H9 (cell line): ENCODE data around the gene SF3B3. TPM values are rescaled to one million over a fixed set of nuclear protein-coding genes. Genes with fewer than 3 reads are reported as not detected.

ENCODE experiments used
- DNase-seq: peaks from one replicate; pipeline ENCODE4 v3.0.0-alpha.2; 2017
- H2AFZ ChIP-seq: one replicate; pipeline ENCODE4 v1.6.1; 2013; ENCODE audit warnings: mild to moderate bottlenecking, low read length, control low read depth, moderate library complexity
- H2AK5ac ChIP-seq: 2 replicates; pipeline ENCODE4 v1.6.1; 2013; ENCODE audit warnings: low read length, control low read depth, mixed read lengths; ENCODE audit not compliant: insufficient read length
- H2BK120ac ChIP-seq: one replicate; pipeline ENCODE4 v1.6.1; 2013; ENCODE audit warnings: low read depth, mild to moderate bottlenecking, low read length, control low read depth, inconsistent platforms; ENCODE audit not compliant: poor library complexity, severe bottlenecking
- H2BK12ac ChIP-seq: 2 replicates; pipeline ENCODE4 v1.6.1; 2013; ENCODE audit warnings: low read length, control low read depth, mixed read lengths, low read depth; ENCODE audit not compliant: insufficient read length
- H2BK15ac ChIP-seq: 2 replicates; pipeline ENCODE4 v1.6.1; 2013; ENCODE audit warnings: low read depth, low read length, control low read depth
- H2BK20ac ChIP-seq: one replicate; pipeline ENCODE4 v1.6.1; 2013; ENCODE audit warnings: low read depth, mild to moderate bottlenecking, low read length, control low read depth, inconsistent platforms; ENCODE audit not compliant: poor library complexity, severe bottlenecking
- H2BK5ac ChIP-seq: 2 replicates; pipeline ENCODE4 v1.6.1; 2013; ENCODE audit warnings: low read length, control low read depth, mixed read lengths; ENCODE audit not compliant: insufficient read length
- H3K14ac ChIP-seq: 2 replicates; pipeline ENCODE4 v1.6.1; 2013; ENCODE audit warnings: low read length, control low read depth; ENCODE audit not compliant: insufficient read depth
- H3K18ac ChIP-seq: 2 replicates; pipeline ENCODE4 v1.6.1; 2013; ENCODE audit warnings: low read depth, mild to moderate bottlenecking, mixed read lengths, low read length, control low read depth; ENCODE audit not compliant: insufficient read length
- H3K23ac ChIP-seq: 2 replicates; pipeline ENCODE4 v1.6.1; 2013; ENCODE audit warnings: low read length, control low read depth, mixed read lengths, low read depth; ENCODE audit not compliant: insufficient read length
- H3K23me2 ChIP-seq: 2 replicates; pipeline ENCODE4 v1.6.1; 2013; ENCODE audit warnings: low read depth, mild to moderate bottlenecking, mixed read lengths, low read length, control low read depth; ENCODE audit not compliant: insufficient read length, poor library complexity, severe bottlenecking
- H3K27ac ChIP-seq: 2 replicates; pipeline ENCODE4 v1.5.1; 2013; ENCODE audit warnings: low read length, control low read depth, mixed read lengths, low read depth; ENCODE audit not compliant: insufficient read length
- H3K27me3 ChIP-seq: 2 replicates; pipeline ENCODE4 v1.6.1; 2013; ENCODE audit warnings: low read length, control low read depth, inconsistent platforms; ENCODE audit not compliant: insufficient read depth
- H3K4ac ChIP-seq: 2 replicates; pipeline ENCODE4 v1.6.1; 2013; ENCODE audit warnings: low read depth, mild to moderate bottlenecking, control low read depth, inconsistent platforms, low read length, moderate library complexity
- H3K4me1 ChIP-seq: 2 replicates; pipeline ENCODE4 v1.6.1; 2013; ENCODE audit warnings: low read length, control low read depth, inconsistent platforms; ENCODE audit not compliant: insufficient read depth
- H3K4me2 ChIP-seq: 2 replicates; pipeline ENCODE4 v1.6.1; 2013; ENCODE audit warnings: low read length, control low read depth, mixed read lengths; ENCODE audit not compliant: insufficient read length, insufficient read depth
- H3K56ac ChIP-seq: 2 replicates; pipeline ENCODE4 v1.6.1; 2013; ENCODE audit warnings: low read depth, mild to moderate bottlenecking, mixed read lengths, low read length, control low read depth; ENCODE audit not compliant: insufficient read length
- H3K79me1 ChIP-seq: 2 replicates; pipeline ENCODE4 v1.6.1; 2013; ENCODE audit warnings: low read depth, mild to moderate bottlenecking, moderate library complexity, low read length, control low read depth, inconsistent platforms; ENCODE audit not compliant: insufficient read depth, poor library complexity, severe bottlenecking
- H3K79me2 ChIP-seq: 2 replicates; pipeline ENCODE4 v1.6.1; 2013; ENCODE audit warnings: low read length, control low read depth, inconsistent platforms; ENCODE audit not compliant: insufficient read depth
- H3K9ac ChIP-seq: 2 replicates; pipeline ENCODE4 v1.6.1; 2013; ENCODE audit warnings: low read length, control low read depth, mixed read lengths; ENCODE audit not compliant: insufficient read length; ENCODE audit errors: extremely low read depth
- H3K9me3 ChIP-seq: one replicate; pipeline ENCODE4 v1.6.1; 2013; ENCODE audit warnings: low read depth, low read length, inconsistent platforms; ENCODE audit not compliant: control insufficient read depth
- H3T11ph ChIP-seq: one replicate; pipeline ENCODE4 v1.6.1; 2013; ENCODE audit warnings: mild to moderate bottlenecking, low read length, control low read depth, inconsistent platforms
- H4K20me1 ChIP-seq: one replicate; pipeline ENCODE4 v1.6.1; 2013; ENCODE audit not compliant: control insufficient read depth, insufficient read length, insufficient read depth
- H4K5ac ChIP-seq: 2 replicates; pipeline ENCODE4 v1.6.1; 2013; ENCODE audit warnings: low read depth, mild to moderate bottlenecking, mixed read lengths, low read length, control low read depth; ENCODE audit not compliant: insufficient read length
- H4K8ac ChIP-seq: replicated peaks from 2 replicates; pipeline ENCODE4 v1.6.1; 2013; ENCODE audit warnings: low read length, control low read depth, mixed read lengths, low read depth; ENCODE audit not compliant: insufficient read length
- H4K91ac ChIP-seq: 2 replicates; pipeline ENCODE4 v1.6.1; 2013; ENCODE audit warnings: low read depth, mild to moderate bottlenecking, moderate library complexity, mixed read lengths, low read length, control low read depth; ENCODE audit not compliant: insufficient read length
- H3K27ac Mint-ChIP-seq, 3 experiments: 2 replicates in 2 of 3; 3 replicates in 1 of 3; pipeline ENCODE4 v1.8.0; 2020 to 2021; ENCODE audit warnings: mixed read lengths in 3 of 3, mild to moderate bottlenecking in 1 of 3, moderate library complexity in 1 of 3
- H3K27me3 Mint-ChIP-seq: 2 replicates; pipeline ENCODE4 v1.8.0; 2021; ENCODE audit warnings: low read depth, mild to moderate bottlenecking, moderate library complexity, mixed read lengths
- H3K36me3 Mint-ChIP-seq, 3 experiments: 2 replicates in 2 of 3; 3 replicates in 1 of 3; pipeline ENCODE4 v1.8.0; 2020 to 2021; ENCODE audit warnings: low read depth in 3 of 3, mixed read lengths in 3 of 3; ENCODE audit not compliant: insufficient read depth in 1 of 3
- H3K4me1 Mint-ChIP-seq, 2 experiments: 2 replicates each; pipeline ENCODE4 v1.8.0; 2020; ENCODE audit warnings: mixed read lengths in 2 of 2
- H3K4me3 Mint-ChIP-seq, 2 experiments: 2 replicates in 1 of 2; 3 replicates in 1 of 2; pipeline ENCODE4 v1.8.0; 2020 to 2021; ENCODE audit warnings: mild to moderate bottlenecking in 2 of 2, mixed read lengths in 2 of 2, moderate library complexity in 1 of 2
- H3K9me3 Mint-ChIP-seq, 2 experiments: 2 replicates in 1 of 2; 3 replicates in 1 of 2; pipeline ENCODE4 v1.8.0; 2020; ENCODE audit warnings: mild to moderate bottlenecking in 2 of 2, mixed read lengths in 2 of 2, moderate library complexity in 1 of 2
- WGBS: extraction: QIAGEN DNeasy Blood & Tissue Kit; methylation state at CpG from one replicate; pipeline ENCODE4 v1.1.7; 2013; ENCODE audit warnings: missing lambda C conversion rate, low lambda C conversion rate, mixed read lengths; ENCODE audit not compliant: insufficient read length; ENCODE audit errors: extremely low coverage; 5-methylcytosine and 5-hydroxymethylcytosine counted together
- total RNA-seq: library from RNA; stranded (reverse); gene quantifications from 2 replicates; pipeline ENCODE4 v1.2.1, GENCODE V29; 2021
- TF ChIP-seq, protein P1 (sequence below): fragments of 200-600 bp; sonication (generic); conservative IDR thresholded peaks from 3 replicates; pipeline ENCODE4 v1.8.0; 2021; ENCODE audit warnings: antibody characterized with exemption, mild to moderate bottlenecking

Gene SF3B3
- total RNA-seq, 1 experiment from 2014 or later, result 493 TPM

- H3K9ac ChIP-seq, result no peak overlapping the region
- no peak overlapping the region for H3K27ac ChIP-seq
- H3K36me3 Mint-ChIP-seq, result no peaks in the 10 kb centered on the region; a peak in 1 of 7 replicates
- H3K4me2 ChIP-seq, result no peak overlapping the region
- no peaks in the 10 kb centered on the region for H3K9me3 ChIP-seq
- H3K56ac ChIP-seq, result no peak overlapping the region
- no peak overlapping the region for H2BK20ac ChIP-seq
- no peak overlapping the region for H3K4ac ChIP-seq
- no peak overlapping the region for H3T11ph ChIP-seq
- H3K4me1 ChIP-seq, result no peaks in the 10 kb centered on the region
- H3K79me2 ChIP-seq, result no peaks in the 10 kb centered on the region; the same call in 1 of the 2 replicates
- H3K18ac ChIP-seq, result no peak overlapping the region
- H2AK5ac ChIP-seq, result no peak overlapping the region
- no peak overlapping the region for H4K8ac ChIP-seq
- H4K91ac ChIP-seq, result no peak overlapping the region
- no peak overlapping the region for H3K27ac Mint-ChIP-seq
- H3K23ac ChIP-seq, result no peak overlapping the region
- H4K5ac ChIP-seq, result no peak overlapping the region
- H3K27me3 ChIP-seq, result no peaks in the 10 kb centered on the region
- H3K14ac ChIP-seq, result no peak overlapping the region
- no peak for DNase-seq
- 0 out of 4 replicates have a peak, but pooled peaks cover 3 to 6% of the 10 kb centered on the region in 2 experiments for H3K4me1 Mint-ChIP-seq
- H3K27me3 Mint-ChIP-seq, result peaks cover 14% of the 10 kb centered on the region
- H3K79me1 ChIP-seq, result no peaks in the 10 kb centered on the region
- no peak overlapping the region for H2BK120ac ChIP-seq
- no peaks in the 10 kb centered on the region for H3K9me3 Mint-ChIP-seq
- no peak overlapping the region for H2BK5ac ChIP-seq
- TF ChIP-seq, protein P1, sequence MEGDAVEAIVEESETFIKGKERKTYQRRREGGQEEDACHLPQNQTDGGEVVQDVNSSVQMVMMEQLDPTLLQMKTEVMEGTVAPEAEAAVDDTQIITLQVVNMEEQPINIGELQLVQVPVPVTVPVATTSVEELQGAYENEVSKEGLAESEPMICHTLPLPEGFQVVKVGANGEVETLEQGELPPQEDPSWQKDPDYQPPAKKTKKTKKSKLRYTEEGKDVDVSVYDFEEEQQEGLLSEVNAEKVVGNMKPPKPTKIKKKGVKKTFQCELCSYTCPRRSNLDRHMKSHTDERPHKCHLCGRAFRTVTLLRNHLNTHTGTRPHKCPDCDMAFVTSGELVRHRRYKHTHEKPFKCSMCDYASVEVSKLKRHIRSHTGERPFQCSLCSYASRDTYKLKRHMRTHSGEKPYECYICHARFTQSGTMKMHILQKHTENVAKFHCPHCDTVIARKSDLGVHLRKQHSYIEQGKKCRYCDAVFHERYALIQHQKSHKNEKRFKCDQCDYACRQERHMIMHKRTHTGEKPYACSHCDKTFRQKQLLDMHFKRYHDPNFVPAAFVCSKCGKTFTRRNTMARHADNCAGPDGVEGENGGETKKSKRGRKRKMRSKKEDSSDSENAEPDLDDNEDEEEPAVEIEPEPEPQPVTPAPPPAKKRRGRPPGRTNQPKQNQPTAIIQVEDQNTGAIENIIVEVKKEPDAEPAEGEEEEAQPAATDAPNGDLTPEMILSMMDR, result no peak
- no peaks in the 10 kb centered on the region for H4K20me1 ChIP-seq
- no peak overlapping the region for H2AFZ ChIP-seq
- H2BK15ac ChIP-seq, result no peak overlapping the region
- no CpG with 5 or more reads among the region's 3 CpGs for WGBS
- no peaks in the 10 kb centered on the region for H3K23me2 ChIP-seq
- H2BK12ac ChIP-seq, result no peak overlapping the region
- H3K4me3 Mint-ChIP-seq, result no peak overlapping the region
Observed at GRCh38 chr16:70600730-70601129, 77.1 kb downstream of the SF3B3 start.
